HUES6 (cell line): ENCODE results near the gene HEXIM1.

ENCODE experiments used
- H3K27ac ChIP-seq: 2 replicates; pipeline ENCODE4 v1.7.0; 2013; ENCODE audit warnings: low read depth, mild to moderate bottlenecking, low read length, inconsistent platforms
- H3K27me3 ChIP-seq: 2 replicates; pipeline ENCODE4 v1.6.1; 2013; ENCODE audit warnings: low read length; ENCODE audit not compliant: control insufficient read depth, insufficient read depth
- H3K36me3 ChIP-seq: 2 replicates; pipeline ENCODE4 v1.6.1; 2013; ENCODE audit warnings: low read length; ENCODE audit not compliant: control insufficient read depth, insufficient read depth
- H3K4me1 ChIP-seq: 2 replicates; pipeline ENCODE4 v1.6.1; 2013; ENCODE audit warnings: low read length; ENCODE audit not compliant: control insufficient read depth, insufficient read depth
- H3K4me3 ChIP-seq: 2 replicates; pipeline ENCODE4 v1.5.1; 2013; ENCODE audit warnings: low read depth, low read length
- H3K9ac ChIP-seq: one replicate; pipeline ENCODE4 v1.6.1; 2013; ENCODE audit warnings: mild to moderate bottlenecking, low read length
- H3K9me3 ChIP-seq: 2 replicates; pipeline ENCODE4 v1.6.1; 2013; ENCODE audit warnings: low read depth, low read length; ENCODE audit not compliant: control insufficient read depth, insufficient read depth

Gene HEXIM1

GRCh38 chr17:45189009-45189408 lies 40.7 kb downstream of the HEXIM1 start:
- H3K9me3 ChIP-seq = no peaks in the 10 kb centered on the region
- no peaks in the 10 kb centered on the region for H3K4me1 ChIP-seq
- no peak overlapping the region for H3K9ac ChIP-seq
- no peaks in the 10 kb centered on the region for H3K36me3 ChIP-seq
- no peak overlapping the region for H3K4me3 ChIP-seq
- no peak overlapping the region for H3K27ac ChIP-seq
- no peaks in the 10 kb centered on the region for H3K27me3 ChIP-seq

DNA sequence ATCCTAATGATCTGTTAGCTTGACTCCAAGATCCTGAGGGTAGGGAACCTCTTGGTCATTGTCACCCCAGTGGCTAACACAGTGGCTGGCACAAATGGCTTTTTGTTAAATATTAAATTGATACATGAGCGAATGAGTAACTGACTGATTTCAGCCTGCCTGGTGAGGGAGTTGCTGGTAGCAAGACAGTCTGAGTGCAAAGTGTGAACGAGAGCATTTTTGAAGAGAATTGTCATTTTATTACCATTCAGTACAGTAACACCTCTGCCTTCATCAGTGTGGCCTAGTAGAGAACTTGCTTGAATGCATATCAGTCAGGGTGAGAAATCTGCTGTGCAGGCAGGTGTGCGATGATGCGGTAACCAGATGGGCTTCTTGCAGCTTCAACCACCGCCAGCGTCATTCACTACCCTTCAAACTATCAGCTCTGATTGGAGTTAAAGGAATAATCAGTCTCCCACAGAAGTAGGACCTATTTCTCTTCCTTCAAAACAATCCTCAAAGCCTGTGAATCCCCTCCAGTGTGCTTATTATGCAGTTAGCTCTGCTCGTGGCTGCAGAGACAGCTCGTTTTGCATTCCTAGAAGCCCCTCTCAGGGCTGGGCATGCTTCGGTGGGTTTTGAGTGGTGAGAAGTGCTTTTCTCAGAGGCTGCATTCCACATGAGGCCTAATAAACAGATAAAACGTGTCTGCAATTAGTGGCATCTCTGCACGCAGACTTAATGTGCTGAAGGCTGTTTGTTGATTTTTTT lies 42.4 kb downstream of the HEXIM1 start:
- Histone ChIP-seq H3K36me3 (no peaks in the 10 kb centered on the region), H3K27ac (no peak overlapping the region), H3K9me3 (no peaks in the 10 kb centered on the region; the same call in 1 of the 2 replicates), H3K4me1 (no peaks in the 10 kb centered on the region), H3K27me3 (no peaks in the 10 kb centered on the region), H3K9ac (no peak overlapping the region), H3K4me3 (no peak overlapping the region)

DNA sequence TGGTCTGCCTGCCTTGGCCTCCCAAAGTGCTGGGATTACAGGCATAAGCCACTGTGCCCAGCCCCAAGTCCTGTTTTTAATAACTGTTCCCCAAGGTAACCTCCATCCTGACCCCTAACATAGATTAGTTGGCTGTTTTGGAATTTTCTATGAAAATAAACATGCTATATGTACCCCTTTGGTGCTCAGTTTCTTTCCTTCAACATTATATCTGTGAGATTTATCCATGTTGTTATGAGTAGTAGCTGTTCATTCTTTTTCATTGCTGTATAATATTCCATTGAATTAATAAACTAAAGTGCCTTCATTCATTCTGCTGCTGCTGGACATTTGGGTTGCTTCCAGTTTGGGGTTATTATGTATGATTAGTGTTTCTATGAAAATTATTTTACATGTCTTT lies 47.1 kb downstream of the HEXIM1 start:
- no peak overlapping the region for H3K27ac ChIP-seq
- H3K27me3 ChIP-seq = no peaks in the 10 kb centered on the region
- H3K9ac ChIP-seq = no peak overlapping the region
- H3K4me1 ChIP-seq = peaks cover 10% of the 10 kb centered on the region
- no peak overlapping the region for H3K4me3 ChIP-seq
- no peaks in the 10 kb centered on the region; the same call in 1 of the 2 replicates for H3K9me3 ChIP-seq
- no peaks in the 10 kb centered on the region for H3K36me3 ChIP-seq

GRCh38 chr17:45197108-45197507 lies 48.8 kb downstream of the HEXIM1 start:
- Histone ChIP-seq H3K9ac (peak overlapping the region; percentile 29), H3K4me3 (no peak overlapping the region), H3K36me3 (no peaks in the 10 kb centered on the region), H3K27ac (no peak overlapping the region), H3K27me3 (no peaks in the 10 kb centered on the region), H3K9me3 (no peaks in the 10 kb centered on the region; the same call in 1 of the 2 replicates), H3K4me1 (peaks cover 10% of the 10 kb centered on the region)

DNA sequence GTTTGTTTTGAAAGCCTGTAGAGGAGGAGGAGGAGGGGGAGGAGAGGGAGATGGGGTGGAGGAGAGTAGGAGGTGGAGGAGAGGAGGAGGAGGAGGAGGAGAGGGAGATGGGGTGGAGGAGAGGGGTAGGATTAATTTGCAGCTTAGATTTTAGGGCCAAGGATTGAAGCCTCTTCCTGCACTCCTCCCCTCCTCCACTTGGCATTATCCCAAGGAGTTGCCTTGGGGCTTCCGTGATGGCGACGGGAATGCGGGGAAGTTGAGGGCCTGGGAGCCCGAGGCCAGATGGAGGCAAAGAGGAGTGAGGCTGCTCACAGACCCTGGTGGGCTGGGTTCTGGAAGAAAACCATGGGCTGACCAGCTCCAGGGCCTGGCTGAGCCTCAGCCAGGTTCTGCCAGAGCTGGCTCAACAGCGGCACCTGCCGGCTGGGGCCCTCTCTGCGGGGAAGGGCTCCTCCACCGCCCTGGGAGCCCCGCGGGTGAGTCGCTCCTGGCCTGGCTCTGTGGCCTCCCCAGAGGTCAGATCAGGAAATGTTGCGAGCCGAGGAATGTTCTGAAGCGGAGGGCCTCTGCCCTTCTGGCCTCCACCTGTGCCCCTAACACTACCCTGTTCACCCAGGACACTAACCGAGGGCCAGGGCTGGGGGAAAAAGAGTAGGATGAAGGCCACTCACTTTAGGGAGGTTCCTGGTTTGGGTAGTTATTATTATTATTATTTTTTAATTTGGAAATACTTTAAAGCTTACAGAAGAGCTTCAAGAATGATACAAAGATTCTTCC lies 49.5 kb downstream of the HEXIM1 start:
- Histone ChIP-seq H3K4me3 (peak overlapping the region; percentile 27), H3K36me3 (no peaks in the 10 kb centered on the region), H3K9ac (no peak overlapping the region), H3K27me3 (no peaks in the 10 kb centered on the region), H3K27ac (no peak overlapping the region), H3K4me1 (peaks cover 10% of the 10 kb centered on the region), H3K9me3 (no peaks in the 10 kb centered on the region; the same call in 1 of the 2 replicates)

- Histone ChIP-seq H3K4me1 (peaks cover 10% of the 10 kb centered on the region), H3K27ac (no peak overlapping the region), H3K36me3 (no peaks in the 10 kb centered on the region), H3K9ac (no peak overlapping the region), H3K9me3 (no peaks in the 10 kb centered on the region), H3K27me3 (no peaks in the 10 kb centered on the region), H3K4me3 (no peak overlapping the region)
Measured at GRCh38 chr17:45200701-45201100, 52.4 kb downstream of the HEXIM1 start.

DNA sequence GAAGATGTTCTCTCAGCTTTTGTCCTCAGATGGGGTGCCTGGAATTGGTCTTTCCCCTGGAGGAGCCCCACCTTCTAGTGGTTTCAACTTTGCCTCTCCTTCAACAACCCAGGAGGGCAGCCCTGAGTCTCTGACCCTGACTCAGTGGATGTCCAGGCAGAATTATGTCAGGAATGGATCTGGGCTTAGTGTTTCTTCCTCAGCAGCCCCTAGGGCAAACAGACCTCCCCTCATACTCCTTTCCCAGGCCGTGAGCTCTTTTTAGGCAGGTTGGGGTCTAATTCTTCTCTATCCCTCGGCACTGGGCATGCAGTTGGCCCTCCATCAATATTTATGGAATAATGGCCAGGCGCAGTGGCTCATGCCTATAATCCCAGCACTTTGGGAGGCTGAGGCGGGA lies 53.2 kb downstream of the HEXIM1 start:
- no peaks in the 10 kb centered on the region for H3K9me3 ChIP-seq
- no peak overlapping the region for H3K9ac ChIP-seq
- H3K27me3 ChIP-seq = no peaks in the 10 kb centered on the region
- H3K36me3 ChIP-seq = no peaks in the 10 kb centered on the region
- no peak overlapping the region for H3K4me3 ChIP-seq
- peaks cover 10% of the 10 kb centered on the region for H3K4me1 ChIP-seq
- no peak overlapping the region for H3K27ac ChIP-seq
